Midbrain (tissue), 1 donor: ENCODE measurements around the gene SPINT3.
A peak's percentile ranks its signal among the peaks of the same experiment; 100 is the strongest.
"Not testable (repeated sequence)": the region's sequence is repeated elsewhere in the genome, so short reads cannot be mapped to it uniquely, and the experiment has no call there.

Source experiments
- DNase-seq: peaks from one replicate; lab custom pipeline; 2025; lab: John Stamatoyannopoulos, UW

Gene SPINT3

DNA sequence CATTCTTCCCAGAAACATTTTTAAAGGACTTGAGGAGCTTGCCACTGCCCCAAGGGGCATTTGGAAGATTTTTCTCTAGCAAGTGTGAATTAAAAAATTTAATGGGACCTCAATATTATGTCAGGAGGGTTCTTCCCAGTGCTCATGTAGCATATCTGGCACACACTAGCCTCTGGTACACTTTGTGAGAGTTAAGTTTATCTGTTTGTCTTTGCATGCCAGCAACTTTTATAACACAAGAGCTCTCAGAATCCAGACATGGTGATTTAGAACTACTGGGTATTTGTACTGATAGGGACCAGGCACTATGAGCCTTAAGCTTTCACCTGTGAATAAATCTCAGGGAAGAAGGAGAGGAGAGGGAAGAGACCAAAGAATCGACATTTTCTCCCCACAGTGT, 12.9 kb downstream of the SPINT3 start:
- no peak for DNase-seq

GRCh38 chr20:45501600-45501999, 13.8 kb downstream of the SPINT3 start:
- no peak for DNase-seq

- no peak for DNase-seq
Observed at GRCh38 chr20:45500022-45500421, 15.4 kb downstream of the SPINT3 start.

- DNase-seq, result no peak
Observed at GRCh38 chr20:45497971-45498494, 17.4 kb downstream of the SPINT3 start.

DNA sequence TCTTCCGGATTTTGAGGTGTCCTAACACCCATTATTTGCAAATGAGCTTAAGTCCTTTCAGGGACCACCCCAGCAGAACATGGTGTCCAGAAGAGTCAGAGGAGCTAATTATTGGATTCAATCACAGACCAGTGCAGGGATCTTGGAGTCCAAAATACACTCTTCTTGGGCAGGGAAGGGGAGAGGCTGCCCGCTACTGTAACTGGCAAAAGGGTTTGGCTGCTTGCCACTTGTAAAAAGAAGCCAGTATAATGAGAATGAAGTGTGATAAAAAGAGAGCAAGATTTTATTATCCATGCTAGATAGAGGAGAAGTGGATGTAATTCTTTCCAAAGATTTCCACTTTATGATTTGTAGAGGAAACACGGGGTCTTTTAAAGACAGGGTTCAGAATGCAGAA, 19.3 kb downstream of the SPINT3 start:
- DNase-seq, result no peak

GRCh38 chr20:45495501-45495941, 19.9 kb downstream of the SPINT3 start:
- DNase-seq, result no peak

DNA sequence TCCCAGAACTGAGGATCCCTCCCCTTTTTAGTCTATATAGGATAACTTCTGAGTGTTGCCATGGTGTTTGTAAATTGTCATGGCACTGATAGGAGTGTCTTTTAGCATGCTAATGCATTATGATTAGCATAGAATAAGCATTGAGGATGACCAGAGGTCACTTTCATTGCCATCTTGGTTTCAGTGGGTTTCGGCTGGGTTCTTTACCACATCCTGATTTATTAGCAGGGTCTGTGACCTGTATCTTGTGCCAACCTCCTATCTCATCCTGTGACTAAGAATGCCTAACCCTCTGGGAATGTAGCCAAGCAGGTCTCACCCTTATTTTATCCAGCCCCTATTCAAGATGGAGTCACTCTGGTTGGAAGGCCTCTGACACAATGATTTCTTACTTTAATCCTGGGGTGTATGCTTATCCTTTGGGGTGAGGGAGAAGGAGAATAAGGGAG, 26.3 kb downstream of the SPINT3 start:
- no peak for DNase-seq

DNA sequence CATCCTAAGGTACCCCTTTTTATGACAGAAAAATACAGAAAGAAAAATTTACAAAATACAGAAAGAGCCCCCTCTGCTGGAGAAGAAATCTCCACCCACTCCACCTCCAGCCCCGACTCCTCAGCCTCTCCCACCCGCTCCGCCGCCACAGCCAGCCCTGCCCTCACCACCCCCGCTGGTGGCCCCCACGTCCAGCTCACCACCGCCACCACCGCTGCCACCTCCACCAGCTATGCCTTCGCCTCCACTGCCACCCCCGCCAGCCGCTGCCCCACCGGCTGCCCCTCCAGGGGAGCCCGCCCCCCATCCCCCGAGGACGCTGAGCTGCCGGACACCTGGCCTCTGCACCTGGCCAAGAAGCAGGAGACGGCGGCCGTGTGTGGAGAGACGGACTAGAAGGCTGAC, 28.2 kb downstream of the SPINT3 start:
- DNase-seq, result no peak

GRCh38 chr20:45485388-45485787, 30.0 kb downstream of the SPINT3 start:
- DNase-seq, result no peak

DNA sequence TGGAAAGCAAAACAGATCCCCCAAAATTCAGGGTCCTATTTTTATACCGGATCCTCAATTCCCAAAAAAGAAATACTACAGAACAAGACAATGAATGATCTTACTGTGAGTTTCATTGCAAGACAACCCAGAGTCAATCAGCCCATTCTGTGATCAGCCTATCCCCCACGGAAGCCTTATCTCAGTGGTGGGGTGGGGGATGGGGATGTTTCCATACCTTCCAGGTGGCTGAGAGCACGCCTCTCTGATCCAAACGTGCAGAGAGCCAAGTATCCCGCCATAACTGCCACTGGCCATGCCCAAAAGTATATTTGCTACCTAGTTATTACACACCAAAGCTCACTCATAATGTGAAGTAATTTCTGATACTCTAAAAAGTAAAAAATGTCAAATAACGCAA, 30.7 kb downstream of the SPINT3 start:
- DNase-seq, result no peak

- no peak for DNase-seq
Observed at GRCh38 chr20:45479822-45480221, 35.6 kb downstream of the SPINT3 start.

GRCh38 chr20:45477530-45478148, 37.8 kb downstream of the SPINT3 start:
- DNase-seq, result not testable (repeated sequence)

DNA sequence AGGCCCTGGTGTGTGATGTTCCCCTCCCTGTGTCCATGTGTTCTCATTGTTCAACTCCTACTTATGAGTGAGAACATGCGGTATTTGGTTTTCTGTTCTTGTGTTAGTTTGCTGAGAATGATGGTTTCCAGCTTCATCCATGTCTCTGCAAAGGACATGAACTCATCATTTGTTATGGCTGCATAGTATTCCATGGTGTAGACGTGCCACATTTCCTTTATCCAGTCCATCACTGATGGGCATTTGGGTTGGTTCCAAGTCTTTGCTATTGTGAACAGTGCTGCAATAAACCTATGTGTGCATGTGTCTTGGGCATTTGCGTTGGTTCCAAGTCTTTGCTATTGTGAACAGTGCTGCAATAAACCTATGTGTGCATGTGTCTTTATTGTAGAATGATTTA, 43.1 kb downstream of the SPINT3 start:
- DNase-seq, result not testable (repeated sequence)

DNA sequence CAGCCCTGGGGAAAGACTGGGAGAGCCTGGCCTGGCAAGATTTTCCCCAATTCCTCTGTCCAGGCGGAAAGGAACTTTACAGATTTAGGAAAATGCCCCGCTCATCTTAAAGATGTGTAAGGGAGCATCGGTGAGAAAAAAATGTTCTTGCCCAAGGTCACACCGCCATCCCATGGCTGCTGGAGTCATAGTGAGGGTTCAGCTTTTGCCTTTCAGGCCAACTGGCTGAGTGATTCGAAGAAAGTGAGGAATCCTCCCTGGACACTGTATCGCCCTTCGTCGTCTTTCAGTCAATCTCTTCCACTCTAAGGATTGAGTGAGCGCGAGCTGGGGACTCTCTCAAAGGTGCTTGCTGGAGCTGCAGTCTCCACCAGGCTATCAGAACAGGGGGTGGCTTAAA, 44.5 kb downstream of the SPINT3 start:
- peak; percentile 29 for DNase-seq

DNA sequence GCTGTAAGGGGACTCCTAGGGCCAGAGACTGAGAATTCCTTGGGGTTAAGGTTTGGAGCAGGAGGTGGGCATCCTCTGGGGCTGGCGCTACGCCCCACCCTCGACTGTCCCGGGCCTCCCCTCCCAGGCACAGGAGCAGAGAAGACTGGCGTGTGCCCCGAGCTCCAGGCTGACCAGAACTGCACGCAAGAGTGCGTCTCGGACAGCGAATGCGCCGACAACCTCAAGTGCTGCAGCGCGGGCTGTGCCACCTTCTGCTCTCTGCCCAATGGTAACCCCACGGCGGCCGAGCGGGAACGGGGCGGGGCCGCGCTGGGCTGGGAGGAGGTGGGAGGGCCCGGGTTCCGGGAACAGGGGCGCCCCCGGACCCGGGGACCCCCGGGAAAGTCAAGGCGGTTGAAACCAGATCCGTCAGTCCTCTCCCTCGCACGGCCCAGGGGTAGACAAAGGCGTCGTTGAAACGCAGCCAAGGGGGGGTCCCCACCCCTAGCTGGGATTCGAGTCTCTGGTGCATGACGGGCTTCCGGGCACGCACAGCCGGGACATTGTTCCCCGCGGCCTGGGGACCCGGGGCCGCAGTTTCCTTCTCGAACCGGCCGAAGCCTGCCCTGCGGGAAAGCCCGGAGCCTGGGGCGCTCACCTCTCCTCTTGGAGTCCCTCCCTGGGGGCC, 45.0 kb downstream of the SPINT3 start:
- DNase-seq, result peak; percentile 49

- DNase-seq, result no peak
Observed at GRCh38 chr20:45469336-45470261, 45.8 kb downstream of the SPINT3 start, which contains the start of gene WFDC2. WFDC2 (plus strand) TSS chr20:45469753; CDS start chr20:45469782, 29 bp downstream.

DNA sequence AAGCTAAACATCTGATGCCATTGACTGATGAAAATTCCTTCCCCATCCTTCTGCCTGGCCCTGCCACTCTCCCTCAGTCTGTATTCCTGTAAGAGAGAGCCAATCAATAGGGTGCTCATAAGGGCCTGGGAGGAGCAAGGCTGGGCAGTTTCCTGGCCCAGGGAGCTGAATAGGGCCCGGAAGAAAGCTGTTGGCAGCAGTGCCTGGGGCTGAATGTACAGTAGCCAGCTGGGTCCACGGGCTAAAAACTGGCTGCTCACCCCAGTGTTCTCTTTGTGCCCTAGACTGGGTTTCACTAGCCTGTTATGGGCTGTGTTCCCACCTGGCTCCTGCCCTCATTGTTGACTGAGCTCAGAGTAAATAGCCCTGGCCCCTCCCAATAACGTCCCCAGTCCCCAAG, 47.6 kb downstream of the SPINT3 start:
- DNase-seq, result peak; percentile 3

DNA sequence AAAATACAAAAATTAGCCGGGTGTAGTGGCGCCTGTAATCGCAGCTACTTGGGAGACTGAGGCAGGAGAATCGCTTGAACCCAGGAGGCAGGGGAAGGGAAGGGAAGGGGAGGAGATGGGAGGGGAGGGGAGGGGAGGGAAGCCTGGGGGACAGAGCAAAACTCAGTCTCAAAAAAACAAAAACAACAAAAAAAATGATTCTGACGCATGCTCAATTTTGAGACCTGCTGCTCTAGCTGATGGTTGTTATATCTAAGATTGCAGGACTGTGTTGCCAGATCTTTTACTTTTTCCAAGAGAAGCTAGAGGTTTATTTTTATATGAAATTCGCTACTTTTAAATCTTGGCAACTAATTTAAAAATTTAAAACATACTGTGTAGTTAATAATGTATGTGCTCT, 48.2 kb downstream of the SPINT3 start:
- DNase-seq, result no peak

DNA sequence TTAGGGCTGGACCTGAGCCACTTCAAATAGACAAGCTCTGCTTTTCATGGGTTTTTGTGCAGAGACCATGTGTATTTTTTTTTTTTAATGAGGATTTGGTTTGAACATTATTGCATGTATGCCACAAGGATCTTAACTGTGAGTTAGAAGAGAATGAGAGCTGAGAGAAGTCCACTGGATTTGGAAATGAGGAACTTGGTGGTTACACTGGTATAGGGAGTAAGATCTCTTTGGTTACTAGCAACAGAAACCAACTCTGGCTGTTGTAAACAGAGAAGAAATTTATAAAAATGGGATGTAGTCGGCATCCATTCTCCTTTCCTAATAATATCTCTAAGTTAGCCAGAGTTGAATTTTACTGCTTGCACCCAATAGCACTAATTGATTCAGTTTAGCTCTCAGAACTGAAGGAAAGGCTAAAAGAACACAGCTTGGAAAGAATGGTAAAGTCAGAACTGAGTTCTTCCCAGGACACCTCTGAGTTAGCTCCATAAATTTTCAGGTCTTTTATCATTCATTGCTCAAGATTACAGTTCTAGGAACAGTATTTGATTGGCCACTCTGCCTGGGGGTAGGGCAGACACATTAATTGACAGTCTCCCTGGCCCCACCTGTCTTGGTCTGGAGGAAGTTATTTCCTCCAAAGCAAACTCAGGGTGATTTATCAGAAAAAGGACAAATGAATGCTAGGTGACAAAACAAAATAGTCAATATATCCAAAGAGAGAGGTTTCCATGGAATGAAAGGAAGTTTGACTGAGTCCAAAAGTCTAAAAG, 49.7 kb downstream of the SPINT3 start:
- no peak for DNase-seq

- no peak for DNase-seq
Observed at GRCh38 chr20:45463709-45464108, 51.7 kb downstream of the SPINT3 start.

GRCh38 chr20:45462711-45463509, 52.5 kb downstream of the SPINT3 start:
- DNase-seq, result no peak
